WTC11 (cell line): ENCODE measurements around the gene DNAH14.

Experiments used
- ATF3 ChIP-seq: sonication (generic); formaldehyde crosslinking; conservative IDR thresholded peaks from 2 replicates; pipeline ENCODE4 v1.8.1; 2022; ENCODE audit warnings: mild to moderate bottlenecking, missing genetic modification reagents
- CDX4 ChIP-seq: fragments of 250-450 bp; sonication (Bioruptor Pico); IDR thresholded peaks from 2 replicates; pipeline ENCODE4 v1.9.0; 2021; ENCODE audit warnings: moderate library complexity, mild to moderate bottlenecking, inconsistent platforms, borderline replicate concordance
- CTCF ChIP-seq: fragments of 200-600 bp; IDR thresholded peaks from 2 replicates; pipeline ENCODE4 v1.8.0; 2022; ENCODE audit warnings: antibody characterized with exemption
- GABPB1 ChIP-seq: sonication (generic); formaldehyde crosslinking; IDR thresholded peaks from 2 replicates; pipeline ENCODE4 v1.8.1; 2023; ENCODE audit warnings: mild to moderate bottlenecking, missing genetic modification reagents
- JUN ChIP-seq: sonication (generic); formaldehyde crosslinking; IDR thresholded peaks from 2 replicates; pipeline ENCODE4 v1.8.0; 2023; ENCODE audit warnings: mild to moderate bottlenecking, missing genetic modification reagents
- TCF7 ChIP-seq: sonication (generic); formaldehyde crosslinking; IDR thresholded peaks from 2 replicates; pipeline ENCODE4 v1.8.0; 2022; ENCODE audit warnings: mild to moderate bottlenecking, low read depth, missing genetic modification reagents, moderate library complexity
- ZNF232 ChIP-seq: sonication (generic); formaldehyde crosslinking; IDR thresholded peaks from 2 replicates; pipeline ENCODE4 v1.8.0; 2022; ENCODE audit warnings: mild to moderate bottlenecking, missing genetic modification reagents
- ZNF512 ChIP-seq: sonication (generic); formaldehyde crosslinking; IDR thresholded peaks from 2 replicates; pipeline ENCODE4 v1.8.1; 2022; ENCODE audit warnings: missing genetic modification reagents, borderline replicate concordance

- no peak for TF ChIP-seq ZNF232 (CRISPR knock-in tag)
- TF ChIP-seq JUN = no peak
- TF ChIP-seq GABPB1 (CRISPR knock-in tag) = no peak
- TF ChIP-seq CDX4 (CRISPR knock-in tag) = no peak
- TF ChIP-seq ZNF512 = no peak
- TF ChIP-seq CTCF = no peak
- no peak for TF ChIP-seq TCF7 (CRISPR knock-in tag)
- TF ChIP-seq ATF3 (CRISPR knock-in tag) = no peak
Measured at GRCh38 chr1:225332686-225333085, 403.2 kb downstream of the DNAH14 start.
